GM12875 (cell line): ENCODE measurements around the gene NSL1.

ENCODE experiments used
- H3K4me3 ChIP-seq: one replicate; pipeline ENCODE4 v1.5.1; 2011; ENCODE audit warnings: low read depth, low read length, control low read depth
- CTCF ChIP-seq: IDR thresholded peaks from 2 replicates; pipeline ENCODE4 v1.5.1; 2011; ENCODE audit warnings: low read depth, mild to moderate bottlenecking, control low read depth, inconsistent platforms, low read length, moderate library complexity, borderline replicate concordance; ENCODE audit not compliant: insufficient read depth

Gene NSL1

GRCh38 chr1:212824201-212824600 is 32.6 kb upstream of the NSL1 start:
- no peak overlapping the region for H3K4me3 ChIP-seq
- no peak for TF ChIP-seq CTCF

- TF ChIP-seq CTCF = no peak
- H3K4me3 ChIP-seq = no peak overlapping the region
Measured at GRCh38 chr1:212822956-212823355, 31.4 kb upstream of the NSL1 start.

GRCh38 chr1:212820969-212821368 is 29.4 kb upstream of the NSL1 start:
- no peak for TF ChIP-seq CTCF
- H3K4me3 ChIP-seq = no peak overlapping the region

GRCh38 chr1:212819726-212820125 is 28.1 kb upstream of the NSL1 start:
- TF ChIP-seq CTCF = no peak

GRCh38 chr1:212816567-212817278 is 25.1 kb upstream of the NSL1 start:
- no peak for TF ChIP-seq CTCF

More at GRCh38 chr1:212819726-212820125, 28.1 kb upstream of the NSL1 start:
- H3K4me3 ChIP-seq = no peak overlapping the region

GRCh38 chr1:212814537-212815334 is 23.2 kb upstream of the NSL1 start:
- H3K4me3 ChIP-seq = no peak overlapping the region
- 0 out of 2 replicates have a peak, but pooled peaks have one; percentile 7 for TF ChIP-seq CTCF

More at GRCh38 chr1:212816567-212817278, 25.1 kb upstream of the NSL1 start:
- H3K4me3 ChIP-seq = no peak overlapping the region
